BJ (cell line): ENCODE measurements around the gene DIP2C. TPM values are rescaled to one million over a fixed set of nuclear protein-coding genes. Genes with fewer than 3 reads are reported as not detected.

Source experiments
- CTCF ChIA-PET: fragments of 350-600 bp; formaldehyde crosslinking; extraction: SDS; loops from one replicate; lab custom pipeline; 2021; ENCODE audit warnings: antibody characterized with exemption, inconsistent platforms; lab: Yijun Ruan, JAX
- POLR2A ChIA-PET: fragments of 300-600 bp; sonication (Branson Sonifier 250); formaldehyde crosslinking; extraction: SDS; loops from one replicate; lab custom pipeline; 2021; ENCODE audit warnings: antibody characterized with exemption; lab: Charles Lee
- DNase-seq: peaks from one replicate; pipeline ENCODE4 v3.0.0-alpha.2; 2011; ENCODE audit warnings: low read depth
- H3K27me3 ChIP-seq: 2 replicates; pipeline ENCODE4 v1.6.0; 2011; ENCODE audit warnings: low read length; ENCODE audit not compliant: control insufficient read depth, insufficient read depth
- H3K36me3 ChIP-seq: 2 replicates; pipeline ENCODE4 v1.5.1; 2011; ENCODE audit warnings: low read length; ENCODE audit not compliant: control insufficient read depth, insufficient read depth
- H3K4me3 ChIP-seq: 2 replicates; pipeline ENCODE4 v1.5.1; 2011; ENCODE audit warnings: low read depth, mild to moderate bottlenecking, control low read depth, low read length
- CTCF ChIP-seq: IDR thresholded peaks from 2 replicates; pipeline ENCODE4 v1.5.1; 2011; ENCODE audit warnings: low read depth, mild to moderate bottlenecking, control low read depth, inconsistent platforms, low read length, moderate library complexity; ENCODE audit not compliant: insufficient read depth
- polyA plus RNA-seq: library from polyadenylated mRNA; depleted of rRNA; stranded (reverse); fragments of >200 nt; gene quantifications from 2 replicates; pipeline ENCODE4 v1.2.3, GENCODE V29; 2011

DIP2C gene
- polyA plus RNA-seq, 1 experiment = 9.3 TPM

- no peak for TF ChIP-seq CTCF
- ChIA-PET POLR2A (no interaction called here), CTCF (interaction anchor here (0.6 to 1.3 kb wide), 2 partner anchors 9 to 90 kb away, joined by 3 to 5 read pairs; no protein-coding TSS in a partner anchor)
- no peaks in the 10 kb centered on the region for H3K27me3 ChIP-seq
- H3K4me3 ChIP-seq = no peak overlapping the region
- no peak for DNase-seq
- no peaks in the 10 kb centered on the region for H3K36me3 ChIP-seq
Measured at GRCh38 chr10:571166-571565, 118.3 kb downstream of the DIP2C start.

- ChIA-PET POLR2A (no interaction called here), CTCF (interaction anchor here (0.6 to 1.3 kb wide), 2 partner anchors 10 to 91 kb away, joined by 3 to 5 read pairs; no protein-coding TSS in a partner anchor)
- TF ChIP-seq CTCF = no peak
- no peaks in the 10 kb centered on the region for H3K27me3 ChIP-seq
- DNase-seq = no peak
- H3K4me3 ChIP-seq = no peak overlapping the region
- H3K36me3 ChIP-seq = no peaks in the 10 kb centered on the region
Measured at GRCh38 chr10:570628-571163, 118.8 kb downstream of the DIP2C start.

GRCh38 chr10:569961-570627 lies 119.4 kb downstream of the DIP2C start:
- DNase-seq = no peak
- Histone ChIP-seq H3K36me3 (no peaks in the 10 kb centered on the region), H3K27me3 (no peaks in the 10 kb centered on the region), H3K4me3 (no peak overlapping the region)
- no peak for TF ChIP-seq CTCF
- POLR2A ChIA-PET = no interaction called here
- CTCF ChIA-PET = no interaction called here

- no peak for TF ChIP-seq CTCF
- Histone ChIP-seq H3K27me3 (no peaks in the 10 kb centered on the region), H3K36me3 (no peaks in the 10 kb centered on the region), H3K4me3 (no peak overlapping the region)
- ChIA-PET CTCF (no interaction called here), POLR2A (no interaction called here)
- no peak for DNase-seq
Measured at GRCh38 chr10:568848-569247, 120.6 kb downstream of the DIP2C start.

- CTCF ChIA-PET = no interaction called here
- H3K4me3 ChIP-seq = no peak overlapping the region
- no peak for TF ChIP-seq CTCF
- no peaks in the 10 kb centered on the region for H3K36me3 ChIP-seq
- no peak for DNase-seq
- POLR2A ChIA-PET = no interaction called here
- H3K27me3 ChIP-seq = no peaks in the 10 kb centered on the region
Measured at GRCh38 chr10:567869-568268, 121.6 kb downstream of the DIP2C start.
